Measurements from ENCODE around the gene NCF4. TPM values are rescaled to one million over a fixed set of nuclear protein-coding genes. Genes with fewer than 3 reads are reported as not detected.

Gene NCF4
- polyA plus RNA-seq, 3 donors, result 206 to 249 (median 209) TPM

- H2AFZ ChIP-seq (ENCODE audit: insufficient read depth, low read depth, low read length, poor library complexity, severe bottlenecking), result no peak overlapping the region
- H3K4me3 Mint-ChIP-seq, result no peak overlapping the region
- intact Hi-C loops (cut with micrococcal nuclease), result no loop called here
- peaks cover 31 to 35% of the 10 kb centered on the region in 2 donors for H3K4me1 ChIP-seq (ENCODE audit: control insufficient read depth in 1 of 2, insufficient read depth in 2 of 2, low read length in 2 of 2)
- H3K9me3 Mint-ChIP-seq, result peaks cover 11 to 15% (median 12%) of the 10 kb centered on the region in 7 donors
- H3K79me2 ChIP-seq (ENCODE audit: insufficient read depth, low read length), result no peaks in the 10 kb centered on the region
- H3K27me3 Mint-ChIP-seq (ENCODE audit: low read depth in 3 of 3), result peaks cover 1 to 3% (median 2%) of the 10 kb centered on the region in 3 donors
- no peaks in the 10 kb centered on the region for H3K27me3 ChIP-seq (ENCODE audit: control insufficient read depth in 2 of 2, insufficient read depth in 2 of 2, low read length in 2 of 2)
- no peak overlapping the region for H3K27ac ChIP-seq (ENCODE audit: low read depth in 1 of 2, low read length in 2 of 2)
- H3K9me3 ChIP-seq (replicated peaks in 1 of 2; ENCODE audit: control insufficient read depth in 1 of 2, insufficient read depth in 1 of 2, low read length in 2 of 2), result peaks cover 9 to 13% of the 10 kb centered on the region in 2 donors
- H3K4me1 Mint-ChIP-seq, result peaks cover 43% of the 10 kb centered on the region
- H3K36me3 ChIP-seq (replicated peaks in 1 of 2; ENCODE audit: control insufficient read depth in 1 of 2, insufficient read depth in 2 of 2, low read length in 2 of 2), result peaks cover 55 to 72% of the 10 kb centered on the region in 2 donors
- WGBS (ENCODE audit: insufficient coverage), result 95% methylated on average over 2 of the region's 6 CpGs
- H3K9ac ChIP-seq (ENCODE audit: insufficient read depth, low read length, poor library complexity, severe bottlenecking), result no peak overlapping the region
- no peak for DNase-seq
- no peak overlapping the region for H3K4me3 ChIP-seq (replicated peaks in 1 of 3; ENCODE audit: low read depth in 2 of 3, low read length in 3 of 3)
- TF ChIP-seq CTCF (IDR thresholded peaks at IDR 0.05), result no peak
- H3K27ac Mint-ChIP-seq, result peak overlapping the region in 1 of 7 donors; percentile 41
- H3K36me3 Mint-ChIP-seq, result peaks cover 72 to 74% of the 10 kb centered on the region in 2 donors
- no peaks in the 10 kb centered on the region for H4K20me1 ChIP-seq (ENCODE audit: insufficient read depth, low read length)
- no peak overlapping the region for H3K4me2 ChIP-seq (replicated peaks; ENCODE audit: extremely low read depth, low read length, poor library complexity, severe bottlenecking)
Measured at GRCh38 chr22:36875741-36876140, 14.9 kb downstream of the NCF4 start.

GRCh38 chr22:36879775-36880174 lies 19.0 kb downstream of the NCF4 start:
- Mint-ChIP-seq H3K4me1 (peaks cover 23% of the 10 kb centered on the region), H3K9me3 (peaks cover 28 to 48% (median 42%) of the 10 kb centered on the region in 7 donors), H3K36me3 (peaks cover 39 to 40% of the 10 kb centered on the region in 2 donors), H3K27me3 (ENCODE audit: low read depth in 3 of 3) (peaks cover 1 to 3% (median 2%) of the 10 kb centered on the region in 3 donors), H3K27ac (no peak overlapping the region), H3K4me3 (no peak overlapping the region)
- H3K4me2 ChIP-seq (replicated peaks; ENCODE audit: extremely low read depth, low read length, poor library complexity, severe bottlenecking), result no peak overlapping the region
- H3K4me3 ChIP-seq (replicated peaks in 1 of 3; ENCODE audit: low read depth in 2 of 3, low read length in 3 of 3), result no peak overlapping the region
- H4K20me1 ChIP-seq (ENCODE audit: insufficient read depth, low read length), result no peaks in the 10 kb centered on the region
- intact Hi-C loops (cut with micrococcal nuclease), result no loop called here
- H3K9me3 ChIP-seq (replicated peaks in 1 of 2; ENCODE audit: control insufficient read depth in 1 of 2, insufficient read depth in 1 of 2, low read length in 2 of 2), result peaks cover 24 to 38% of the 10 kb centered on the region in 2 donors
- H3K27me3 ChIP-seq (ENCODE audit: control insufficient read depth in 2 of 2, insufficient read depth in 2 of 2, low read length in 2 of 2), result no peaks in the 10 kb centered on the region
- no peak overlapping the region for H2AFZ ChIP-seq (ENCODE audit: insufficient read depth, low read depth, low read length, poor library complexity, severe bottlenecking)
- no peaks in the 10 kb centered on the region for H3K79me2 ChIP-seq (ENCODE audit: insufficient read depth, low read length)
- no peak for TF ChIP-seq CTCF (IDR thresholded peaks at IDR 0.05)
- H3K36me3 ChIP-seq (replicated peaks in 1 of 2; ENCODE audit: control insufficient read depth in 1 of 2, insufficient read depth in 2 of 2, low read length in 2 of 2), result peaks cover 34 to 41% of the 10 kb centered on the region in 2 donors
- peaks cover 13 to 16% of the 10 kb centered on the region in 2 donors for H3K4me1 ChIP-seq (ENCODE audit: control insufficient read depth in 1 of 2, insufficient read depth in 2 of 2, low read length in 2 of 2)
- WGBS (ENCODE audit: insufficient coverage), result 100% methylated on average over 2 of the region's 7 CpGs
- H3K27ac ChIP-seq (ENCODE audit: low read depth in 1 of 2, low read length in 2 of 2), result no peak overlapping the region
- DNase-seq, result no peak
- H3K9ac ChIP-seq (ENCODE audit: insufficient read depth, low read length, poor library complexity, severe bottlenecking), result no peak overlapping the region

Data from CD14-positive monocyte (primary cell).